Stimulated activated CD4-positive, alpha-beta T cell treated with anti-CD3 and anti-CD28 coated beads, Interleukin-12 subunit alpha, Interleukin-12 subunit beta, amount 100 ng/mL, for 48 hours (primary cell): ENCODE data around the gene EMC1.
A peak's percentile ranks its signal among the peaks of the same experiment; 100 is the strongest.
"Not testable (repeated sequence)": the region's sequence is repeated elsewhere in the genome, so short reads cannot be mapped to it uniquely, and the experiment has no call there.

ENCODE experiments used
- DNase-seq, 3 donors: peaks; one replicate each; pipeline ENCODE4 v3.0.0-alpha.2; 2020; ENCODE audit warnings: low read depth in 2 of 3, low spot score in 1 of 3

Gene EMC1

GRCh38 chr1:19260211-19261138, 9.2 kb upstream of the EMC1 start:
- DNase-seq, result no peak

GRCh38 chr1:19258353-19258752, 7.0 kb upstream of the EMC1 start:
- no peak for DNase-seq

GRCh38 chr1:19257178-19257914, 6.0 kb upstream of the EMC1 start:
- DNase-seq, result peak in 1 of 3 donors; percentile 36

GRCh38 chr1:19256301-19256700, 5.0 kb upstream of the EMC1 start:
- DNase-seq, result not testable (repeated sequence)

GRCh38 chr1:19255288-19255687, 4.0 kb upstream of the EMC1 start:
- no peak for DNase-seq

- no peak for DNase-seq
Observed at GRCh38 chr1:19254416-19254815, 3.1 kb upstream of the EMC1 start.

- peak in 1 of 3 donors; percentile 18 for DNase-seq
Observed at GRCh38 chr1:19250629-19251304, 557 bp downstream of the EMC1 start.

- peak; percentile 41 to 69 (median 58) for DNase-seq
Observed at GRCh38 chr1:19240673-19241538, 10.4 kb downstream of the EMC1 start.

- no peak for DNase-seq
Observed at GRCh38 chr1:19239876-19240275, 11.4 kb downstream of the EMC1 start.

- no peak for DNase-seq
Observed at GRCh38 chr1:19234224-19234623, 17.1 kb downstream of the EMC1 start.

- no peak for DNase-seq
Observed at GRCh38 chr1:19232524-19232846, 18.8 kb downstream of the EMC1 start.

- DNase-seq, result not testable (repeated sequence)
Observed at GRCh38 chr1:19231736-19232523, 19.4 kb downstream of the EMC1 start.

- DNase-seq, result no peak
Observed at GRCh38 chr1:19229828-19230325, 21.4 kb downstream of the EMC1 start.

- no peak for DNase-seq
Observed at GRCh38 chr1:19229229-19229628, 22.1 kb downstream of the EMC1 start.

- DNase-seq, result no peak
Observed at GRCh38 chr1:19222979-19223824, 28.1 kb downstream of the EMC1 start.

- DNase-seq, result no peak
Observed at GRCh38 chr1:19222573-19222972, 28.8 kb downstream of the EMC1 start.

GRCh38 chr1:19220991-19221390, 30.3 kb downstream of the EMC1 start:
- no peak for DNase-seq

GRCh38 chr1:19220080-19220846, 31.1 kb downstream of the EMC1 start:
- no peak for DNase-seq
